ENCODE results near the gene MED16. TPM values are rescaled to one million over a fixed set of nuclear protein-coding genes. Genes with fewer than 3 reads are reported as not detected.
"Not testable (repeated sequence)": the region's sequence is repeated elsewhere in the genome, so short reads cannot be mapped to it uniquely, and the experiment has no call there.

The MED16 gene
- total RNA-seq, 1 donor from 2014 or later, result 12.1 TPM

DNA sequence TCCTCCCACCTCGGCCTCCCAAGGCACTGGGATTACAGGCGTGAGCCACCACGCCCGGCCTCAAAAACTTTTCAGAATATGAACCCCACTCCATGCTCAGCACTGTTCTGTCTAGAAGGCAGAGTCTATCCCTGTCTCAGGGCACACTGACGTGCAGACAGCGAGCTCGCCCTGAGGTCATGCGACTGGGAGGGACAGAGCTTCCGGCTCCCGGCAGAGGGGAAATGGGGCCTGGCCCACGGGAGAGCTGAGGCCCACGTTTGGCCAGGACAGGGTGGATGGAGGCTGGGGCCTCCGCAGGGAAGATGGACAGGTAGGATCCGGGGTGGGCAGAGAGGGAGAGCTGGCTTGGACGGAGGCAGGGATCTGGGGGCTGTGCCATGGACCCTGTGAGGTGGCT, 68.1 kb downstream of the MED16 start:
- Histone ChIP-seq H3K4me3 (ENCODE audit: low read depth, low read length) (no peak overlapping the region), H3K27me3 (ENCODE audit: control insufficient read depth, insufficient read depth, low read length) (peaks cover 4% of the 10 kb centered on the region), H3K36me3 (ENCODE audit: control insufficient read depth, insufficient read depth, low read length) (no peaks in the 10 kb centered on the region)
- TF ChIP-seq, protein P1, sequence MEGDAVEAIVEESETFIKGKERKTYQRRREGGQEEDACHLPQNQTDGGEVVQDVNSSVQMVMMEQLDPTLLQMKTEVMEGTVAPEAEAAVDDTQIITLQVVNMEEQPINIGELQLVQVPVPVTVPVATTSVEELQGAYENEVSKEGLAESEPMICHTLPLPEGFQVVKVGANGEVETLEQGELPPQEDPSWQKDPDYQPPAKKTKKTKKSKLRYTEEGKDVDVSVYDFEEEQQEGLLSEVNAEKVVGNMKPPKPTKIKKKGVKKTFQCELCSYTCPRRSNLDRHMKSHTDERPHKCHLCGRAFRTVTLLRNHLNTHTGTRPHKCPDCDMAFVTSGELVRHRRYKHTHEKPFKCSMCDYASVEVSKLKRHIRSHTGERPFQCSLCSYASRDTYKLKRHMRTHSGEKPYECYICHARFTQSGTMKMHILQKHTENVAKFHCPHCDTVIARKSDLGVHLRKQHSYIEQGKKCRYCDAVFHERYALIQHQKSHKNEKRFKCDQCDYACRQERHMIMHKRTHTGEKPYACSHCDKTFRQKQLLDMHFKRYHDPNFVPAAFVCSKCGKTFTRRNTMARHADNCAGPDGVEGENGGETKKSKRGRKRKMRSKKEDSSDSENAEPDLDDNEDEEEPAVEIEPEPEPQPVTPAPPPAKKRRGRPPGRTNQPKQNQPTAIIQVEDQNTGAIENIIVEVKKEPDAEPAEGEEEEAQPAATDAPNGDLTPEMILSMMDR (IDR thresholded peaks at IDR 0.05; ENCODE audit: insufficient read depth, low read length, severe bottlenecking), result no peak
- no peak for DNase-seq (ENCODE audit: low read depth)
- no peak for FAIRE-seq

DNA sequence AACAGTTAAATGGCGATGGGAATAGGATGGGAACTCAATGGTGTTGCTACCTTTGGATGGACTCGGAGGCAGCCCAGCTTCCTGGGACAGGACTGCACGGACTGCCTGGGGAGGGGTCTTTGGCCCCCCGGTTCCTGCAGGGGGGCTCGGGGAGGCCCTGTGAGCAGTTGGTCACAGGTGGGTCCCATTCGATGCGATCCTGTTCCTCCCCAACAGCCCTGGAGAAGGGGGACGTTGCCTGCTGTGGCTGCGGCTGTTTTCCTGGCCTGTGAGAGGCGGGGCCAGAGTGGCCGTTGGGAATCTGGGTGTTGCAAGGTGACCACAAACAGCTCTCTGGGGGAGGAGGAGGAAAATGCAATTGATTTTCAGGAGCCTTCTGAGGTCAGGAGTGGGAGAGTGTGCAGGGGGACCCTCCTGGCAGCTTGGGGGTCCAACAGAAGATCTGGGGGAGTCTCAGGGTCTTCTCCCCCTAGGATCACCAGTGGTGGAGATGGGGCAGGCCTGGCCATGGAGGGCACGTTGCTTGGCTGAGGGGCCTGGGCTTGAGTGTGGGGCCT, 69.3 kb downstream of the MED16 start:
- TF ChIP-seq, protein P1 (IDR thresholded peaks at IDR 0.05; ENCODE audit: insufficient read depth, low read length, severe bottlenecking), result no peak
- no peak for FAIRE-seq

DNA sequence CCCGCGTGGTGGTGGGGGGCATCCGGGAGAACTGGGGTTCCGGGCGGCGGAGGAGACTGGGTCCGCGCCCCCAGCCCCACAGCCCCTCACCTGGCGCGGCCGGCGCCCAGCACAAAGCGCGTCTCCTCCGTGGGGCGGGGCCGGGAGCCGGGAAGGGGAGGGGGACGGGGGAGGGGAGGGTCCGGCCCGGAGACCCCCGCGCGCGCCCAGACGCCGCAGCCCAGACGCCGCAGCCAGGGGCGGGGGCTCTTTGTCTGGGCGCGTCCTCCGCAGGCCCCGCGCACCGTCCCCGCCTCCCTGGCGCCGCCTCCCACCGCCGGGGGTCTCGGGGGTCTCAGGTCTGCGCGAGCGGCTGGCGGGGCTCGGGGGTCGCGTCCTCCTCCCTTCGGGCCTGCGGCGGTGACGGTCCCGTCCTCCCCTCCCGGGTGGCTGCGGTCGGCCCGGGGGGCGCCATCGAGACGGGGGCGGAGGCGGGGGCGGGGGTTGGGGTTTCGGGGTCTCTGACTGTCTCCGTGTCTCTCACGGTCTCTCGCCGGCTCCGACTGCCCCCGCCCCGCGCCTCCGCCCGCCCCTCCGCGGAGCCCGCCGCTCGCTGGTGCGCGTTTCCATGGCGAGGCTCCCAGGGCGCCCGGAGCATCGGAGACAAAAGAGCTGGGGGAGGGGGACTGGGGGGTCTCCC, 71.0 kb downstream of the MED16 start, which contains the start of gene PLPPR3:
TSS of gene PLPPR3 (minus strand) at position 131 of the 679 bp plus-strand sequence. CDS start 396 bp downstream, outside the sequence.
- TF ChIP-seq, protein P1 (IDR thresholded peaks at IDR 0.05; ENCODE audit: insufficient read depth, low read length, severe bottlenecking), result no peak
- Histone ChIP-seq H3K4me3 (ENCODE audit: low read depth, low read length) (no peak within 1 kb of the TSS), H3K27me3 (ENCODE audit: control insufficient read depth, insufficient read depth, low read length) (peaks cover 4% of the 10 kb centered on the region), H3K36me3 (ENCODE audit: control insufficient read depth, insufficient read depth, low read length) (no peaks in the 10 kb centered on the region)
- DNase-seq (ENCODE audit: low read depth) (no peak), FAIRE-seq (no peak)

More for the DNA sequence above, 69.3 kb downstream of the MED16 start:
- Histone ChIP-seq H3K36me3 (ENCODE audit: control insufficient read depth, insufficient read depth, low read length) (no peaks in the 10 kb centered on the region), H3K27me3 (ENCODE audit: control insufficient read depth, insufficient read depth, low read length) (peaks cover 4% of the 10 kb centered on the region), H3K4me3 (ENCODE audit: low read depth, low read length) (no peak overlapping the region)
- DNase-seq (ENCODE audit: low read depth), result no peak

DNA sequence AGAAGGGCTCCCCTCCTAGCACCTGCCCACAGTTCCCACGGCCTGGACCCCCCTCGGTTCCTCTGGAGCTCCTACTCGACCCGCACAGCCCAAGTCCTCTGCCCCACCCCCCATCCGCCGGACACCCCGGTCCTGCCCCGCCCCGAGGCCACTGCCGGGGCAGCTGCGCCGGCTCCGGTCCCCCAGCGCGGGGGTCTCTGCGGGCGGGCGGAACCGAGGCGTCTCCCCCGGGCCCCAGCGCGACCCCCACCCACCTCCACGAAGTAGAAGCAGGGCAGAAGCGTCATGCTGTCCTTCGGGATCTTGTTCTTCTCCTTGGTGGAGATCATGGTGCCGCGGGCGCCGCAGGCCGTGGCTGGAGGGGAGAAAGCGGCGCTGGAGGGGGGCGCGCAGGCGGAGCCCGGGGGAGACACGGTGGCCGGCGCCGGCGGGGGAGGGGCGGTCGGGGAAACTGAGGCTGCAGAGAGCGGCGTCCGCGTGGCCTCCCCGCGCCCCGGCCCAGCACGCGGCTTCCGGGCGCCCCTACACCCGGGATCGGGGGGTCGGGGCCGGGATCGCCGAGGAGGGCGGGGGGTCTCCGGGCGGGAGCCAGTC, 71.7 kb downstream of the MED16 start:
- no peaks in the 10 kb centered on the region for H3K36me3 ChIP-seq (ENCODE audit: control insufficient read depth, insufficient read depth, low read length)
- TF ChIP-seq, protein P1 (IDR thresholded peaks at IDR 0.05; ENCODE audit: insufficient read depth, low read length, severe bottlenecking), result no peak
- DNase-seq (ENCODE audit: low read depth) (no peak), FAIRE-seq (no peak)
- H3K4me3 ChIP-seq (ENCODE audit: low read depth, low read length), result no peak overlapping the region
- peaks cover 4% of the 10 kb centered on the region for H3K27me3 ChIP-seq (ENCODE audit: control insufficient read depth, insufficient read depth, low read length)

DNA sequence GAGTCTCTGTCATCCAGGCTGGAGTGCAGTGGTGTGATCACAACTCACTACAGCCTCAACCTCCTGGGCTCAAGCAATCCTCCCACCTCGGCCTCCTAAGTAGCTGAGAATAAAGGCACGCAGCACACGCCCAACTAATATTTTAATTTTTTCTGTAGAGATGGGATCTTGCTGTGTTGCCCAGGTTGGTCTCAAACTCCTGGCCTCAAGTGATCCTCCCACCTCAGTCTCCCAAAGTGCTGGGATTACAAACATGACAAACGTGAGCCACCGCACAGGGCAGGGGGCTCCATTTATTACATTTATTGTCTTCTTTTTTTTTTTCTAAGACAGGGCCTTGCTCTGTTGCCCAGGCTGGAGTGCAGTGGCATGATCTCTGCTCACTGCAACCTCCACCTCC, 72.8 kb downstream of the MED16 start:
- DNase-seq (ENCODE audit: low read depth); H3K4me3 ChIP-seq (ENCODE audit: low read depth, low read length); H3K27me3 ChIP-seq (ENCODE audit: control insufficient read depth, insufficient read depth, low read length); H3K36me3 ChIP-seq (ENCODE audit: control insufficient read depth, insufficient read depth, low read length); FAIRE-seq: not testable (repeated sequence)

Other genes starting within 250 kb of the MED16 start
- 28.3 and 42.6 TPM in 2 replicates for gene RNF126, start 230.0 kb downstream of the MED16 start, total RNA-seq
- 80.6 and 143 TPM in 2 replicates for gene FSTL3, start 216.8 kb downstream of the MED16 start, total RNA-seq
- not detected in 2 replicates for gene PRSS57, start 197.7 kb downstream of the MED16 start, total RNA-seq
- gene PALM, start 184.3 kb downstream of the MED16 start, total RNA-seq, result under 0.01 and 0.26 TPM in 2 replicates
- 105 and 138 TPM in 2 replicates for gene MISP, start 142.1 kb downstream of the MED16 start, total RNA-seq
- 99.0 TPM in 2 replicates for gene PTBP1, start 95.7 kb downstream of the MED16 start, total RNA-seq
- gene PLPPR3, start 71.2 kb downstream of the MED16 start, total RNA-seq, result not detected in 2 replicates
- not detected in 2 replicates for gene AZU1, start 65.3 kb downstream of the MED16 start, total RNA-seq
- not detected in 2 replicates for gene PRTN3, start 52.2 kb downstream of the MED16 start, total RNA-seq
- not detected in 2 replicates for gene ELANE, start 40.9 kb downstream of the MED16 start, total RNA-seq
- gene CFD, start 33.5 kb downstream of the MED16 start, total RNA-seq, result 1.2 and 4.2 TPM in 2 replicates
- gene RNU6-9, start 297 bp upstream of the MED16 start, total RNA-seq, result not detected in 2 replicates
- 35.8 and 46.1 TPM in 2 replicates for gene R3HDM4, start 20.0 kb upstream of the MED16 start, total RNA-seq
- 0.13 TPM in 1 of 2 replicates, not detected in the other for gene KISS1R, start 24.1 kb upstream of the MED16 start, total RNA-seq
- 15.8 and 16.0 TPM in 2 replicates for gene ARID3A, start 32.8 kb upstream of the MED16 start, total RNA-seq
- 36.3 and 68.2 TPM in 2 replicates for gene WDR18, start 91.2 kb upstream of the MED16 start, total RNA-seq
- 0.26 and 0.38 TPM in 2 replicates for gene GRIN3B, start 107.2 kb upstream of the MED16 start, total RNA-seq
- 54.8 and 65.9 TPM in 2 replicates for gene TMEM259, start 127.9 kb upstream of the MED16 start, total RNA-seq
- not detected in 2 replicates for gene RNU6-2, start 128.3 kb upstream of the MED16 start, total RNA-seq
- 96.9 and 189 TPM in 2 replicates for gene CNN2, start 133.4 kb upstream of the MED16 start, total RNA-seq
- gene ABCA7, start 146.9 kb upstream of the MED16 start, total RNA-seq, result 6.8 and 13.8 TPM in 2 replicates
- 9.0 and 11.8 TPM in 2 replicates for gene ARHGAP45, start 174.0 kb upstream of the MED16 start, total RNA-seq
- 57.4 and 87.1 TPM in 2 replicates for gene POLR2E, start 202.2 kb upstream of the MED16 start, total RNA-seq
- 274 and 291 TPM in 2 replicates for gene GPX4, start 210.8 kb upstream of the MED16 start, total RNA-seq

All from bronchial epithelial cell (primary cell).